Left kidney (tissue), 2 donors: ENCODE measurements around the gene NSMF. TPM values are rescaled to one million over a fixed set of nuclear protein-coding genes. Genes with fewer than 3 reads are reported as not detected.

ENCODE experiments used
- DNase-seq: peaks from one replicate; pipeline ENCODE4 v3.0.0-alpha.2; 2013
- polyA plus RNA-seq: library from polyadenylated mRNA; unstranded; fragments of 120-200 nt; gene quantifications from one replicate; pipeline ENCODE4 v1.2.1, GENCODE V29; 2013; ENCODE audit not compliant: insufficient read length

Gene NSMF
- polyA plus RNA-seq, 1 donor: 49.2 TPM

DNA sequence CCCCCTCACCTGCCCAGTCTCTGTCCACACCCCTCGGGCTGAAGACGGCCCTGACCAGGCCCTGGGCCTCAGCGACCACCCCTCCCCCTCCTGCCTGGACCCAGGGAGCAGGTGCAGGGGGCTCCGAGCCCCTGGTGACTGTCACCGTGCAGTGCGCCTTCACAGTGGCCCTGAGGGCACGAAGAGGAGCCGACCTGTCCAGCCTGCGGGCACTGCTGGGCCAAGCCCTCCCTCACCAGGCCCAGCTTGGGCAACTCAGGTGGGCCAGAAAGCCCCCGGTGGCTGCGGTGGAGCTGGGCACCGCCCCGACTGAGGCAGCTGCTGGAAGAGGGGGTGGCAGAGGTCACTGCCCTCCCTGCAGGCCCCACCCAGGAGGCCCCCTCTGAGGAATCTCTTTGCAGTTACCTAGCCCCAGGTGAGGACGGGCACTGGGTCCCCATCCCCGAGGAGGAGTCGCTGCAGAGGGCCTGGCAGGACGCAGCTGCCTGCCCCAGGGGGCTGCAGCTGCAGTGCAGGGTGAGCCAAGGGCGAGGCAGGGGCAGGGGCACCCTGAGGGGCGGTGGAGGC lies 25.7 kb downstream of the NSMF start:
- DNase-seq: no peak

DNA sequence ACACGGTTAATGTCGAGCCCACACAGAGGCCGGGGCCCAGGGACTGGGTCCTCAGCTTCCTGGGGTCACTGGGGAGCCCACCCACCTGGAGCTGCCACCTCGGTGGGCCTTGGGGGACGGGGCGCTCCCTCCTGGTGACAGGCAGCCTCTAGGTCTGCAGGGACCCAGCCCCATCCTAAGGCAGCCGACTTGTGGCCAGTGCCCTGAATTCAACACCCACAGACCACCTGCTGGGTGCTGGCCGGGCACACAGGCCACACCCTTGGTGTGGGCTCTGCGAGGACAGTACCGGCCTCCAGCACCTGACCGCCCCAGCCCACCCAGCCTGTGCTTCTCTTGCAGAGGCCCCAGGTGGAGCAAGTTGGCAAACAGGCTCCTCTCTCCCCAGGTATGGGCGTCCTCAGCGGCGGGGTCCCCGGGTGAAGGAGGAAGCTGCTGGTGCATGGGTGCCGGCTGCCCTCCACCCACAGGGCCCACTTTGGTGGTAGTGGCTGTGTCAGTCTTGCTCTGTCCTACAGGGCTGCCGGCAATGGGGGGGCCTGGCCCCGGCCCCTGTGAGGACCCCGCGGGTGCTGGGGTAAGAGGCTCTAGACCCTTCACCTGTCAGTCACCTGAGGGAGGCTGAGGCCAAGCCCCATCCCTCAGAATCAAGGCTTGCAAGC lies 26.3 kb downstream of the NSMF start:
- DNase-seq: no peak

DNA sequence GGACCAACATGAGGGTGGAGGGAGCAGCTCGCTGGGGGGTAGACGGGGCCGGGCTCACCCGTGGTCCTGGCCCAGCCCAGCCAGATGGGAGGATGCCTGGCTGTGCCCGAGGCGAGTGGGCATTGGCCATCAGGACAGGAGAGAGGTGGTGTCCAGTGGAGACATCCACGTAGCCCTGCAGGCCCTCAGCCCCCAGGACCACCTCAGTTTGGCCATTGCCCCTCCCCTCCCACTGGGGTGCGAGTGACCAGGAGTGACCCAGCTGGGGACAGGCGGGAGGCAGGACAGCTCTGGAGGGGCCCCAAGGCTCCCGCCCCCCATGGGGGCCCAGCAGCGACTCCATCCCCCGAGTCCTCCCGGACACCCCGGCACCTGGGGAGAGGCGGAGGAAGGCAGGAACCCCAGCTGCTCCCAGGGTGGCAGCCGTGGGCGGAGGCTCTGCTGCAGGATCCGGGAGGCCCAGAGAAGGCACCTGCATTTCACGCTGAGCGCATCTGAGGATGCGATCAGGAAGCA lies 27.7 kb downstream of the NSMF start:
- no peak for DNase-seq

DNA sequence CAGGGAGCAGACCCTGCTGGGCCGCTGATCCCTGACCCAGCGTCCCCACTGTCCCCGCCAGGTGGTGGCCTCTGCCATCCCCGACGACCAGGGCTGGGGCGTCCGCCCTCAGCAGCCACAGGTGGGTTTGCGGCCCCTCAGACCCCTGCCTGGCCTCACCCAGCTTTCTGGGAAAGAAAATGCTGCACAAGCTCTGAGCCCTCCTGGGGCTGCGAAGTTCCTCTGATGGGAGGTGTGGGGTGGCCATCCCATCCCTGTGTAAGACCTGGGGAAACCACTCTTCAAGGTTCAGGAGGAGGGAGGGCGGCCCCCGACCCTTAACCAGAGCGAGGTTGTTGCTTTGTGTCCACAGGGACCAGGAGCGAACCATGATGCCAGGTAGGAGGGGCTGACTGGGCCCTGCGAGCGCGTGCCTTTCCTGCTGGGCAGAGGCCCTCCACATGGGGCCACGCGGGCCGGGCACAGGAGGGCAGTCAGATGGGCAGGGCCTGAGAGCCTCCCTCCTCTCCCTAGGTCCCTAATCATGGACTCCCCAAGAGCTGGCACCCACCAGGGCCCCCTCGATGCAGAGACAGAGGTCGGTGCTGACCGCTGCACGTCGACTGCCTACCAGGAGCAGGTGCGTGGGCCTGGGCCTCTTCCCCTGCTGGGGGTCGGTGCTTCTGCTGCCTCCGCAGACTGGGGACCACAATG lies 28.3 kb downstream of the NSMF start:
- DNase-seq: no peak

DNA sequence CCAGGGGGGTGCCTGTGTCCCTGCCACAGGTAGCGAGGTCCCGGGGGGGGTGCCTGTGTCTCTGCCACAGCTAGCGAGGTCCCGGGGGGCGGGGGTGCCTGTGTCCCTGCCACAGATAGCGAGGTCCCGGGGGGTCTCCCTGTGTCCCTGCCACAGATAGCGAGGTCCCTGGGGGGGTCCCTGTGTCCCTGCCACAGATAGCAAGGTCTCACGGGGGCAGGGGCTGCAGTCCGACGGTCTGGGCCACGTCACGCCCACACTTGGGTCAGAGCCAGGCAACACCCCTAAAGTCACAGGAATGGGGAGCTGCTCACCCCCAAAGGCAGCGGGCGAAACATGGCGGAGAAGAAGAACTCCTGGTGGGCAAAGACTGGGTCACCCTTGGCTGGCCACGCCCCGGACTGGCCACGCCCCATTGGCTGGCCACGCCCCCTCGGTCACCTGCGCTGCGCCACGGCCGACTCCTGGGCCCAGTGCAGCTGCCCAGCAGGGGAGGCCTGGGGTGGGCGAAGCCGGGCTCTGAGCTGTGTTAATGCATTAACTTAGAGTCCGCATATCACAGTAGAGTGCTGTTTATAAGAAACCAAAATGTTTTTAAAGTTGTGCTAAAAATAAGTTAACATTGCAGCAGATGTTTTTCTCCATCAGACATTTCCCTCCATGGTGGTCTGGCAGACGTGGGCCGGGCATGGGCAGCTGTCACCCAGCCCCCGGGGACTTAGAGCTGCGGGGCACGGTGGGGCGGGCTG lies 29.0 kb downstream of the NSMF start:
- DNase-seq: no peak

DNA sequence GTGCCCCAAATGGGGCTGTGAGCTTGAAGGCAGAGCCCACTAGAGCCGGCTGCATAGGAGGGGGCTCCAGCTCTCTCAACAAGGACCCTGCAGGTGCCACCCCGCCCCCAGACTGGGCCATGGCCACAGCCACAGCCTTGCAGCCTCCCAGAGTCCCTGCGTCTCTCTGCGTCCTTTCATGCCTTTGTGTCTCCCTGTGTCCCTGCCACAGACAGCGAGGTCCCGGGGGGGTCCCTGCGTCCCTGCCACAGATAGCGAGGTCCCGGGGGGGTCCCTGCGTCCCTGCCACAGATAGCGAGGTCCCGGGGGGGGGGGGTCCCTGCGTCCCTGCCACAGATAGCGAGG lies 29.6 kb downstream of the NSMF start:
- no peak for DNase-seq

DNA sequence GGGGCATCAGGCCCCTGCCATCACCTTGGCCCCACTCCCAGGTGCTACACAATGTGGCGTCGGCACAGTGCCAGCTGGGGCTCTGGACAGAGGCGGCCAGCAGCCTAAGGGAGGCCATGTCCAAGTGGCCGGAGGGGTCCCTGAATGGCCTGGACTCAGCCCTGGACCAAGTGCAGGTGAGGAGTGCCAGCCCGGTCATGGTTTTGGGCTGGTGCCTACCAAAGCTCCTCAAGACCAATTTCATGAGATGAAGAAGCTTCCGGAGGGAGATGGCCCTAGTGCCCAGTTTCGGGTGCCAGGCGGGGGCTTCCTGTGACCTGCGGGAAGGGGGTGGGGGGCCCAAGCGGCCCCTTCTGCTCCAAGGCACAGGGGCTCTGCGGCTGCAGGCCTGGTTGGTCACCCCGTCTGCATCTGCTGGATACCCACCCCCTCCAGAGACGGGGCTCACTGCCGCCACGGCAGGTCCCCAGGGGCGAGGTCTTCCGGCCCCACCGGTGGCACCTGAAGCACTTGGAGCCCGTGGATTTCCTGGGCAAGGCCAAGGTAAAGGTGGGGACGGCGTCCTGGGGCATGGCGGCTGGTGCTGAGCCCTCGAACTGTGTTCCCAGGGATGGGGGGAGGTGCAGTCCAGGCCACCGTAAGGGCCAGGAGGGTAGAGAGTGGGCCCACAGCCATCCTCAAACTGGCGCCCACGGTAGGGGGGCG lies 30.1 kb downstream of the NSMF start:
- no peak for DNase-seq

DNA sequence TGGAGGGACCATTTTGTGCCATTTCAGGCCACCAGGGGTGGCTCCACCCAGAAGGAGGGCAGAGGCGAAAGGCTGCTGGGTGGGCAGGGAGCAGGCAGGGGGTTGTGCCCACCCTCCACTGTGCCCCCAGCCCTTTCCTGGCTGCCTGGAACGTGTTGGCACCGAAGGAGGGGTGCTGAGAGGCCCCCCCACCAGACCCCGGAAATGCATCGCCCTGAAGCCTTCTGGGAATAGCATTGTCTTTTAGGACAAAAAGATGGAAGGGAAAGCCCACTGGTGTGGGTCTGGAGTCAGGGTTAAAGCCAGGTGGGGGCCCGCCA lies 30.9 kb downstream of the NSMF start:
- no peak for DNase-seq

DNA sequence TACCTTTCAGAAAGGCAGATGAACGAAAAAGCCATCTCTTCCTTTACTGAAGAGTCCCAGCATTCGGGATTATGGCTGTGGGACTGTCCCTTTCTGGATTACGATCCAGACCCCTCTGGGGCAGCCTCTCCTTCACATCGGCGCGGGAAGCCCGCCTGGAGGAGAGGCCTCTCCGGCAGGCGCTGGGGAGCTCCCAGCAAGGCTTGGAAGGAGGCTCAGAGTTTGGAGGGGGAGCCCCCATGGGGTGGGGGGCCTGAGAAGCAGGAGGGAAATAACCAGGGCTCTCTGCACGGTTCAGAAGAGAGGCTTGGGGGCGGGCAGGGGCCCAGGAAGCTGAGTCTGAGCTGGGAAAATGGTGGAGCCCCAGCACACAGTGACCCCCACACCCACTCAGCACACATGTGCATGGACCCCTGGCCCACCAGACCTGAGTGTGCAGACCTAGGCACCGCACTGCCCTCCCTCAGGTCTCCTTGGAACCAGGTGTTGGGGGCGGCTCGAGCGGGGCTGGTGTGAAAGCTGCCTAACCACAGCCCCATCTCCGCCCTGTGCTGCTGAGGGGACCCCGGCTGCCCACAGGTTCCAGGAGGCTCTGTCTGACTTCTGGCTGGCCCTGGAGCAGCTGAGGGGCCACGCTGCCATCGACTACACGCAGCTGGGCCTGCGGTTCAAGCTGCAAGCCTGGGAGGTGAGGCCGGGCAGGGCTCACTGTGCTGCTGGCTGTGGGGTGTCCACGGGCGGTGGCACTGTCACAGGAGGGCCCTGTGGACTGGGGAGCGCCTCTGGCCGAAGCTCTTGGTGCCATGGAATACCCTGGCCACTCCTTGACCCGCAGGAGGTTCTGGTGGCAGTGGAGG lies 31.5 kb downstream of the NSMF start:
- DNase-seq: no peak

DNA sequence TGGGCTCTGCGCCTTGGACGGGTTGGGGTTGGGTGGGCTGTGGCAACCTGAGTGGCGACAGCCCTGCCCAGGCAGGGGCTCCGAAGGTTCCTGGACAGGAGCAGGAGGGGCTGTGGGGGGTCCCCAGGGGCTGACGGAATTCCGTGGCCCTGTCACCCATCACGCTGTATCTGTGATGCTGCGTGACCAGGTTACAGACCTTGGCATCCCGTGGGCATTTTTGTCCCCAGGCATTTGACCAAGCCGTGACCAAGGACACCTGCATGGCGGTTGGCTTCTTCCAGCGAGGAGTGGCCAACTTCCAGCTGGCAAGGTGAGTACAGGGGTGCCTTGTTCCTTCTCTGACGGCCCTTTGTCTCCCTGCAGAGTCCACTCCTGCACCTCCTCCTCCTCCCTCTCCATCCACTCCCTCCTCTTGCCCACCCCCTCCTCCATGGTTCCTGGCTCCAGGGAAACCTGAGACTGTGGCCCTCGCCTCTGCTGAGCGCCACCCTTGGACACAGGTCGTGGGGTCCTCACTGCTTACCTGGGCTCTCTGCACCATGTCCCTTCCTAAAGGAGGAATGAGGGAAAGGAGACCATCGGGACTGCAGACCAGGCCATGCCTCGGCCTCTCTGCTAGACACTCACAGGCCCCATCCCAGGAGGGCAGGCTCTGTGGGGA lies 33.0 kb downstream of the NSMF start:
- no peak for DNase-seq

DNA sequence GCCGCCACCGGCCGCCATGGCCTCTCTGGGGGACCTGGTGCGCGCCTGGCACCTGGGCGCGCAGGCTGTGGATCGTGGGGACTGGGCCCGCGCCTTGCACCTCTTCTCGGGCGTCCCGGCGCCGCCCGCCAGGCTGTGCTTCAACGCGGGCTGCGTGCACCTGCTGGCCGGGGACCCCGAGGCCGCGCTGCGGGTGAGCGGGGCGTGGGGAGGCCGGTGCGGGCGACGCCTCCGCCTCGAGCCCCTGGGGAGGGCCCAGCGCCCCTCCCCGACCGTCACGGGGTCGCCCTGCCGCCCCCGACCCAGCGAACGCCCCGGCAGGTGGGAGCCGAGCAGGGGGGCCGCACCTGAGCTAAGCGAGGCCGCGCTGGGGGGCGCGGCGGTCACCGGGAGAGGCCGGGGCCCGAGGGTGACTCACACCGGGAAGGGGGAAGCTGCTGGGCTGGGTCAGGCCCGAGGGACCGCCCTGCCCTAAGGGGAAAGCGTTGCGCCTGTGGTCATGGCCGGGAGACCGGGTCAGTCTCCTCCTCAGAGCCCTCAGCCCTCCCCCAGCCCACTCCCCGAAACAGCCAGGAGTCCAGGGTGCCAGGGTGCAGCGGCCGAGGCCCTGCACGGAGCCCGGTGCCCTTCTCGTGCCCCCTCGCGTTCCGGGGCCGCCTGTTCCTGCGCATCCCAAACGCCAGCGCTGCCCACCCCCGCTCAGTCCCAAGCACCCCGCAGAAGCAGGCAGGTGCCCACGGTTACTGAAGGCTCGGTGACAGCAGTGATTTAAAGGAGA lies 35.4 kb downstream of the NSMF start:
- DNase-seq: no peak

DNA sequence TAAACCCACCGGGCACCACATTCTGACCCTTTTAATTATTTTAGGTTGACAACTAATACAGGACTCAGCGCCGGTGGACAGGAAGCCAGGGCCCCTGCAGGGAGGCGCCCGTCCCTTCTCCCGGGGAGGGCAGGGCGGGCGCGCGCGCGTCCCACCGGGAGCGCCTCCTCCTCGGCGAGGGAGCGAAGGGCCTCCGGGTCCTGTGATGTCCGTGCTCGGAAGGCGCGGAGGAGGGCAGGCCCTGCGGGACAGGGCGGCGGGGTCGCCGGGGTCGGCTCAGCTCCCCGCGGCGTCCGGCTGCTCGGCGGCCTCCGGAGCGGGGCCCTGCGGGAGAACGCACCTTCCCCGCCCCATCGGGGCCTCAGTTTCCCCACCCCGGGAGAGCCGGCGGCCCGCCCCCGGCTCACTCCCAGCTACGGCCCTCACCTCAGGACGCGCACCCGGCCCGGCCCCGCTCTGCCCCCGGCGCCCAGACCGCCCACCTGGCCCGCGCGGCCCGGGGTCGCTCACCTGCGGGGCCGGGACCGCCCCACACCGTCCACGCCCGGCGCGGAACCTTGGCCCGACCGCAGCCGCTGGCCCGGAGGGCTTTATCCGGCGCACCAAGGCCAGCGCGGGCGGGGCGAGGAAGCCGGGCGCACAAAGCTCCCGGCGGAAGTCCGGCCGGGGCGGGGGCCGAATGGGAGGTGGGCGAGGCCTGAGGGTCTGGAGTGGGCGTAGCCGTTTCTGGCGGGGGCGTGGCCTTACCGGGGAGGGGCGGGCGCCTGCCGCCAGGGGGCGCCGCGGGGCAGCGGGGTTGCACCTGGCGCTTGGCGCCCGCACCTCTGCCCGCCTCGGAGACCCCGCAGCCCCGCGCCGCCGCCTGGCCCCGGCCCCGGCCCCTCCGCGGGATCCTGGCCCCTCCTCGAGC lies 36.3 kb downstream of the NSMF start, which contains the start of the genes EXD3 and NOXA1:
Gene EXD3, minus strand, starts transcription at position 559 of the 910 bp plus-strand sequence. CDS start 27,805 bp downstream, outside the sequence.
Gene NOXA1, plus strand, starts transcription at position 790 of the 910 bp plus-strand sequence. CDS start 137 bp downstream, outside the sequence.
- peak; percentile 89 for DNase-seq

DNA sequence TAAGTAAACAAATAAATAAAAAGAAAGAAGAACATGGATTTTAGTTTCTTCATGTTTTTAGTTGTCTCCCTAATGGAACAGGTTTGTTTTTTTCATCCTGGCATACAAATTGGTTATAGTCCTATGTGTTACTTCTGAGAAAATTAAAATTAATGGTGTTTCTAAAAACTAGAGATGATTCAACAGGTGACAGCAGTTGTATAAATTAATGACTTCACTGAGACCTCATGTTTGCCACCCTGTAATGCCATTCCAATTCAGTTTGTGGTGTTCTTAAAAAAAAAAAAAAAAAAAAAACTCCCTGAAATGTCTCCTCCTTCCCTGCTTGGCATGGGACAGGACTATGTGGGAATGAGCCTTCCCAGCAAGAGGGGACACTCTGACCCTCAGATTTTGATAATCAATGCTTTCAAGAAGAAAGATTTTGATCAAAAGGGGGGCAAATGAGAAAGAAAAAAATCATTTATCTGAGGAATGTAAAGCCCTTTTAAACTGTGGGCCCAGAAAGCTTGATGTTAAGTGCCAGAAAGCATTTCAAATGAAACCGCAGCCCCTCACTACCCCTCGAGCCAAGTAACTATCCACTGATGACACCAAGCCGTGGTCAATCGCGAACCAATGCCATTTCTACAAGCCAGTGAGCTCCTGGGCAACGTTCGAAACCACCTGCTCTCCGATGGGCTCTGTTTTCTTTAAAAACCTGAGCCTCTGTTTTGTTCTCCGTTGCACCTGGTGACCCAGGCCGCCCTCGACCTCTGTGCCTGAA lies 37.1 kb downstream of the NSMF start:
- DNase-seq: no peak

DNA sequence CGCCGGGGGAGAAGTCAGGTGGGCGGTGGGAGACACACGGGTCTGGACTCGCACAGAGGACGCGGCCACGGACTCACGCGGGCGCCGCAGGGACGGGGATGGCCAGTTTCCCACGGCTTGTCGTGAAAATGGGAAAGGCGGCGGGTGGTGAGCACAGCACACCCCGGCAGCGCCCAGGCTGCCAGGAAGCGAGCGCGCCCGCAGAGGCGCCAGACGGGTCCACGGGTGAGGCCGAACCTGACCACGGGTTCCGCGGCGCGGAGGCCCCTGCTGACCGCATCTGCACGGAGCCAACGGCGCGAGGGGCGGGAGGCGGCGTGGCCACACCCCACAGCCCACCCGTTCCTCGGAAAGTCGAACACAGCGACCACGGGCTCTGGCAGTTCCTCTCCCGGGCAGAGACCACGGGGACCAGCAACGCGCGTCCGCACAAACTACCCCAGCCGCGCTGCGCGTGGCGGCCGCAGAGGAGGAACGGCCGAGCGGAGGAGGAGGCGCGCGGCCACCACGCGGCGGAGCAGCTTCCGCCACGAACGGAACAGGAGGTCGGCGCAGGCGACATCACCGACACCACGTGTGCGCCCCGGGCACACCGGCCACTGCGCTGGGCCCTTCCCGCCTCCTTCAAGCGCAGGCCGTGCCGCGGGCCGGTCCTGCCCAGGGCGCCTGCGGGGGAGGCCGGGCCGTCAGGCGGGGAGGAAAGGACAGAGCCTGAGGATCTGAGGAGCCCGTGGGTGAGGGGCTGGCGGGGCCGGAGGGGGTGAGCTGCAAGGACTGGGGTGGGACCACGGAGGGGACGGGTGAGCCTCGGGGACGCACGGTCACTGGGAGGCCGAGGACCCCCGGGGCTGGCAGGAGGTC lies 41.7 kb downstream of the NSMF start:
- no peak for DNase-seq

DNA sequence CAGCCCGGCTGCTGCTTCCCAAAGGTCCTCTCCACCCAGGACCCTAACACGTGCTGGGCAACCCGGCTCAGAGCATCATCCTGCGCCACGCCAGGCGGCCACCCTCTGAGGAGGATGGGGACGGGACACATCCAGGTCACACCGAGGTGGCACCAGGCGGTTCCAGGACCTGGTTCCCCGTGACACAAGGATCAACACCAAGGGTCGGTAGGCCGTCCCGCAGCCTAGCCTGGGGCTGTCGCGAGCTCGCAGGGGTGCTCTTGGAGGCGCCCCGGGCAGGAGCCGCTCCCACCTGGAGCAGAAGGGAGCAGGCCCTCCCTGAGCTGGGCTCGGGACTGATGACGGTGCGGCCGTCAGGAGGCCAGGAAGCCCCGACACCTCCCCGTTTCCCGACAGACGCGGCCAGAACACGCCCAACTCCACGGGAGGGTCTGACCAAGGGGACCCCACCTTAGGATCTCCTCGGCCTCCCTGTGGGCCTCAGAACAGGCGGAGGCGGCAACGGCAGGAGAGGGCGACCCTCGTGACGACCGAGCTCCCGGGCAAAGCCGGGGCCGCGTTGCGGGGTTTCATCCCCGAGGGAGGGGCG lies 42.5 kb downstream of the NSMF start:
- no peak for DNase-seq

DNA sequence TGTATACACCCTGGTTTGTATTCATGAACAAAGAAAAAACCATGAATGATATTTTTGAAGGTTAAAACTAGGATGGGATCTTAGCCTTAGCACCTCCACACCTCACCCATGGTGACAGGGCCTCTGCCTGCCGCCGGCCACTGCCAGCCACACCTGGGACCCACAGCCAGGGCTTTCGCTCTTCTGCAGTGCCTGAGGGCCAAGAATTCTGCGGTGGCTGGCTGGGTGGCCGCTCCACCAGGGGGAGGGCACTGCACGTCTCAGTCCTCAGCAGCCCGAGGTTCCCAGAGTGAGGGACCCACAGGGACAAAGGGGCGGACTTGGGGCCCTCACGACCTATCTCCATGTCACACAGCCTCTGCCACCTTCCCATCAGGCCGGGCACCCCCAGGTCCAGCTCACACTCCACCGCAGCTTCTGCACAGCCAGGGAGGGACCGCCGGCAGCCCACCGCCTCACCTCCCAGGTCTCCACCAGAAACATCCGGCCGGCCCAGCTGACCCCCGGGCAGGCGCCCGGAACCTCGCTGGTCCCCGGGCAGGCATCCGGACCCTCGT lies 43.0 kb downstream of the NSMF start:
- DNase-seq: no peak
